B cell (primary cell): ENCODE results near the gene SLC27A5. TPM values are rescaled to one million over a fixed set of nuclear protein-coding genes. Genes with fewer than 3 reads are reported as not detected.
"Not testable (repeated sequence)": the region's sequence is repeated elsewhere in the genome, so short reads cannot be mapped to it uniquely, and the experiment has no call there.

Experiments
- ATAC-seq: fragments of 200-7000 bp; cut with Tn5 transposase; one replicate; pipeline ENCODE4 v1.10.0; 2021; ENCODE audit warnings: low read depth, mild to moderate bottlenecking, moderate number of reproducible peaks, moderate library complexity
- CTCF ChIA-PET: fragments of 350-600 bp; sonication (Branson Sonifier 250); formaldehyde crosslinking; loops from one replicate; lab custom pipeline; 2021; ENCODE audit warnings: antibody characterized with exemption, inconsistent platforms; lab: Charles Lee
- POLR2A ChIA-PET: fragments of 350-600 bp; sonication (Branson Sonifier 250); formaldehyde crosslinking; loops from one replicate; lab custom pipeline; 2021; ENCODE audit warnings: antibody characterized with exemption; lab: Charles Lee
- DNase-seq: peaks from one replicate; pipeline ENCODE4 v3.0.0; 2013
- H2AFZ ChIP-seq: 2 replicates; pipeline ENCODE4 v1.6.1; 2012; ENCODE audit warnings: mild to moderate bottlenecking, low read depth, low read length; ENCODE audit not compliant: insufficient read depth, poor library complexity, severe bottlenecking
- H3K27ac ChIP-seq, 2 donors: 1 replicate in 1 of 2; 2 replicates in 1 of 2; pipeline ENCODE4 v1.5.1; 2012 to 2013; ENCODE audit warnings: low read length in 2 of 2, mild to moderate bottlenecking in 2 of 2, moderate library complexity in 1 of 2
- H3K27me3 ChIP-seq, 4 experiments: fragments of 200-600 bp in 1 of 4; sonication (generic) in 1 of 4; replicated peaks in 1 of 4; 1 replicate in 2 of 4; 2 replicates in 2 of 4; pipeline versions ENCODE4 v1.6.1 to v1.7.0; 2013 to 2016; ENCODE audit warnings: low read length in 3 of 4, mild to moderate bottlenecking in 2 of 4, mixed read lengths in 1 of 4, moderate library complexity in 1 of 4; ENCODE audit not compliant: insufficient read depth in 4 of 4, control insufficient read depth in 3 of 4; ENCODE audit errors: control extremely low read depth in 1 of 4
- H3K36me3 ChIP-seq, 2 experiments: replicated peaks in 1 of 2; 1 replicate in 1 of 2; 2 replicates in 1 of 2; pipeline versions ENCODE4 v1.6.1 to v1.7.1; 2013; ENCODE audit warnings: low read length in 1 of 2; ENCODE audit not compliant: insufficient read depth in 2 of 2, control insufficient read depth in 1 of 2; ENCODE audit errors: control extremely low read depth in 1 of 2, extremely low read depth in 1 of 2
- H3K4me1 ChIP-seq, 2 donors: fragments of 200-600 bp in 1 of 2; sonication (generic) in 1 of 2; 1 replicate in 1 of 2; 2 replicates in 1 of 2; pipeline versions ENCODE4 v1.5.1 to v1.6.1; 2013 to 2017; ENCODE audit warnings: low read length in 2 of 2; ENCODE audit not compliant: control insufficient read depth in 2 of 2, insufficient read depth in 2 of 2
- H3K4me2 ChIP-seq: replicated peaks from 2 replicates; pipeline ENCODE3; 2012; ENCODE audit warnings: mild to moderate bottlenecking, low read depth, low read length; ENCODE audit not compliant: poor library complexity, severe bottlenecking
- H3K4me3 ChIP-seq, 5 experiments: fragments of 200-600 bp in 1 of 5; sonication (generic) in 1 of 5; 1 replicate in 3 of 5; 2 replicates in 2 of 5; pipeline versions ENCODE4 v1.5.1 to v1.7.0; 2011 to 2016; ENCODE audit warnings: low read length in 4 of 5, mild to moderate bottlenecking in 4 of 5, low read depth in 2 of 5, control low read depth in 1 of 5, moderate library complexity in 1 of 5; ENCODE audit not compliant: insufficient read depth in 1 of 5; ENCODE audit errors: control extremely low read depth in 1 of 5, extremely low read depth in 1 of 5
- H3K79me2 ChIP-seq: fragments of 200-600 bp; sonication (generic); one replicate; pipeline ENCODE4 v1.6.0; 2016; ENCODE audit warnings: low read length; ENCODE audit not compliant: control insufficient read depth, insufficient read depth
- H3K9ac ChIP-seq: fragments of 200-600 bp; sonication (generic); 2 replicates; pipeline ENCODE4 v1.6.1; 2017; ENCODE audit warnings: mild to moderate bottlenecking, low read length, moderate library complexity
- H3K9me3 ChIP-seq, 3 donors: one replicate each; pipeline versions ENCODE4 v1.6.1 to v1.7.1; 2013; ENCODE audit warnings: low read length in 2 of 3; ENCODE audit not compliant: control insufficient read depth in 2 of 3, insufficient read depth in 1 of 3; ENCODE audit errors: control extremely low read depth in 1 of 3
- H4K20me1 ChIP-seq: 2 replicates; pipeline ENCODE4 v1.6.0; 2012; ENCODE audit warnings: mild to moderate bottlenecking, low read length; ENCODE audit not compliant: insufficient read depth, control insufficient read depth, poor library complexity, severe bottlenecking
- H3K27ac Mint-ChIP-seq: one replicate; pipeline ENCODE4 v1.8.0; 2021; ENCODE audit warnings: mixed read lengths
- H3K27me3 Mint-ChIP-seq: one replicate; pipeline ENCODE4 v1.8.0; 2021; ENCODE audit warnings: mixed read lengths
- H3K4me1 Mint-ChIP-seq: one replicate; pipeline ENCODE4 v1.8.0; 2021; ENCODE audit warnings: mixed read lengths
- H3K4me3 Mint-ChIP-seq: one replicate; pipeline ENCODE4 v1.8.0; 2021; ENCODE audit warnings: mixed read lengths
- H3K9me3 Mint-ChIP-seq: one replicate; pipeline ENCODE4 v1.8.0; 2022; ENCODE audit warnings: mixed read lengths; ENCODE audit not compliant: insufficient read depth
- CTCF ChIP-seq: fragments of 200-600 bp; IDR thresholded peaks from one replicate; pipeline ENCODE4 v1.8.0; 2022; ENCODE audit warnings: antibody characterized with exemption, mild to moderate bottlenecking
- EZH2 ChIP-seq: IDR thresholded peaks from 2 replicates; pipeline ENCODE4 v1.6.1; 2012; ENCODE audit warnings: borderline replicate concordance, low read depth, mild to moderate bottlenecking, moderate library complexity, low read length; ENCODE audit not compliant: insufficient read depth, poor library complexity, severe bottlenecking
- WGBS: methylation state at CpG from one replicate; pipeline ENCODE4 v1.1.5; 2013; ENCODE audit warnings: missing lambda C conversion rate; ENCODE audit not compliant: insufficient coverage; 5-methylcytosine and 5-hydroxymethylcytosine counted together
- intact Hi-C: fragments of 100-400 bp; cut with micrococcal nuclease; formaldehyde crosslinking; loops from one replicate; pipeline ENCODE4 v1.10.0; 2022
- polyA plus RNA-seq: library from polyadenylated mRNA; depleted of rRNA; stranded (reverse); fragments of >200 nt; gene quantifications from 2 replicates; pipeline ENCODE4 v1.2.3, GENCODE V29; 2012
- total RNA-seq, 2 donors: library from RNA; stranded (reverse); fragments of 120-200 nt in 1 of 2; gene quantifications; 1 replicate in 1 of 2; 2 replicates in 1 of 2; pipeline versions ENCODE4 v1.2.3 to v1.2.4, GENCODE V29; 2013 to 2022

Gene SLC27A5
- total and polyA plus RNA-seq, 2 donors (not counting 1 experiment from before 2014, with no cell fraction given): 8.9 to 11.8 TPM

GRCh38 chr19:58509731-58510083, 2.1 kb downstream of the SLC27A5 start:
- 93% methylated on average over 11 of the region's 11 CpGs for WGBS
- Mint-ChIP-seq H3K9me3 (peaks cover 4% of the 10 kb centered on the region), H3K4me3 (no peak overlapping the region), H3K4me1 (peaks cover 10% of the 10 kb centered on the region), H3K27me3 (no peaks in the 10 kb centered on the region), H3K27ac (no peak overlapping the region)
- Histone ChIP-seq H3K4me3 (no peak overlapping the region), H3K4me2 (no peak overlapping the region), H3K4me1 (peaks cover 10 to 13% of the 10 kb centered on the region in 2 donors), H3K9ac (no peak overlapping the region), H4K20me1 (peaks cover 22% of the 10 kb centered on the region), H3K9me3 (peaks cover 0 to 28% (median 3%) of the 10 kb centered on the region in 3 donors), H3K27ac (no peak overlapping the region), H3K27me3 (no peaks in the 10 kb centered on the region), H3K79me2 (peaks cover 8% of the 10 kb centered on the region), H2AFZ (no peak overlapping the region), H3K36me3 (no peaks in the 10 kb centered on the region)
- no peak for ATAC-seq
- no peak for DNase-seq
- intact Hi-C loops: no loop called here
- ChIA-PET POLR2A (no interaction called here), CTCF (interaction anchor here (1.9 kb wide), 1 partner anchor 10 kb away, joined by 6 read pairs; the partner anchor contains the start of gene ZBTB45)
- TF ChIP-seq EZH2 (no peak), CTCF (no peak)

GRCh38 chr19:58507602-58508223, 4.1 kb downstream of the SLC27A5 start:
- H3K9ac ChIP-seq, H3K4me1 Mint-ChIP-seq, H3K4me3 Mint-ChIP-seq, H3K4me3 ChIP-seq, POLR2A ChIA-PET, H4K20me1 ChIP-seq, H3K27ac Mint-ChIP-seq, H3K36me3 ChIP-seq, H2AFZ ChIP-seq, DNase-seq, H3K27me3 Mint-ChIP-seq, ATAC-seq, H3K27ac ChIP-seq, H3K27me3 ChIP-seq, intact Hi-C loops, H3K4me1 ChIP-seq, H3K4me2 ChIP-seq, H3K79me2 ChIP-seq, H3K9me3 Mint-ChIP-seq: not testable (repeated sequence)
- H3K9me3 ChIP-seq: peaks cover 0 to 28% (median 3%) of the 10 kb centered on the region in 3 donors
- 75% methylated on average over 6 of the region's 8 CpGs for WGBS
- CTCF ChIA-PET: interaction anchor here (1.9 kb wide), 1 partner anchor 12 kb away, joined by 6 read pairs; the partner anchor contains the start of gene ZBTB45
